GM12891 (cell line): ENCODE data around the gene HSH2D.

Source experiments
- POLR2A ChIP-seq: IDR thresholded peaks from 2 replicates; pipeline ENCODE4 v1.6.1; 2011; ENCODE audit warnings: low read depth, low read length, control low read depth
- TAF1 ChIP-seq: IDR thresholded peaks from 2 replicates; pipeline ENCODE4 v1.6.1; 2011; ENCODE audit warnings: low read depth, low read length, control low read depth

DNA sequence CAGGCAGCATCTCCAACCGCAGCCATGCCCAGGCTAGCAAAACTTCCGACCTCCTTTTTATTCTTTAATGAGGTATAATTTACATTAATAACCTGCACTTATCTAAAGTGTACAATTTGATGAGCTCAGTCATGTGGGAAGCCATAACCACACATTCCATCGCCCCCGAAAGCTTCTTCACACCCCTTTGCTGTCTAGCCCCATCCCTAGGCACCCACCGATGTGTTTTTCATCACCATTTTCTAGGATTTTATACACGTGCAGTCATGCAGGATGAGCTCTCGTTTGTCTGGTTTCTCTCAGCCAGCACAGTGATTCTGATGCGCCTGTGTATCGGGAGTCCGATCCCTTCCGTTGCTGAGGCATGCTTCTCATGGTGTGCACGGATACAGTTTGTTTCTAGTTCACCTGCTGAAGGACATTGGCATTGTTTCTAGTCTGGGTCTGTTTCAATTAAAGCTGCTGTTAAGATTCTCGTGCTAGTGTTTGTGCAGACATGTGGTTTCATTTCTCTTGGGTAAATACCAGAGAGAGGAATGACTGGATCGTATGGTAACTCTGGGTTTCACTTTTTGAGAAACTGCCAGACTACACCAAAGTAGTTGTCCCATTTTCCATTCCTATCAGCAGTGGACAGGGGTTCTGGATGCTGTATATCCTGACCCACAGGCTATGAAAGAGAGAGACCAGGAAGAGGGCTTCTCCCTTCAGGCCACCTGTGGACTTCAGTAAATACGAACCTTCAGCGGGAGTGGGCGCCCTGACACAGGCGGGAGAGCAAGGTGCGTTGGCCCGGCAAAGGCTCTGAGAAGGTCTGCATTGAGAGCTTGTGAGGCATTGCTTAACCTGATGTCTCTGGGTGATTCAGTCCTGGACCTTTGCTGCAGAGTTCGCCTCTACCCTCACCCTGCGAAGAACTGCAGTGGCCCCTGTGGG lies 59.1 kb downstream of the HSH2D start:
- TF ChIP-seq TAF1 (no peak), POLR2A (no peak)
